NCI-H2196 (cell line): ENCODE data around the gene MYO5B.
A peak's percentile ranks its signal among the peaks of the same experiment; 100 is the strongest.

Experiments used
- DNase-seq: peaks from one replicate; lab custom pipeline; 2025; ENCODE audit not compliant: unreplicated experiment; lab: John Stamatoyannopoulos, UW

Gene MYO5B

DNA sequence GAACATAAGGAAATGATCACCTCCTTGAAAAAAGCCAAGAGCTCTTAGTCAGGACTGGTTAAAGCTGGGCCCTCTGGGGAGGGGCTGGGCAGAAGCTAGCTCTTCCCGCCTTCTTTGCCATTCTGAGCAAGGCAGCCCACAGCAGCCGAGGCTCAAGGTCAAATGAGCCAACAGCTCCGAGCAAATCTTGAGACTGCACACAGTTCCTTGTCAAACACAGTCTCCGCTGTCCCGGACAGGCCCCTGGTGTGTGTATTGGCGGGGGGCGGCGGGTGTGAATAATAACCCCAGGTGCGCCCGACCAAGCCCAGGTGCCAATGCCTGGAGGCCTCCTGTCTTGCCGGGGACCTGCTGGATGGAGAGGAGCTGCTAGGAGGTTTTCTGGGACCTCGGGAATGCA, 335.2 kb downstream of the MYO5B start:
- no peak for DNase-seq

DNA sequence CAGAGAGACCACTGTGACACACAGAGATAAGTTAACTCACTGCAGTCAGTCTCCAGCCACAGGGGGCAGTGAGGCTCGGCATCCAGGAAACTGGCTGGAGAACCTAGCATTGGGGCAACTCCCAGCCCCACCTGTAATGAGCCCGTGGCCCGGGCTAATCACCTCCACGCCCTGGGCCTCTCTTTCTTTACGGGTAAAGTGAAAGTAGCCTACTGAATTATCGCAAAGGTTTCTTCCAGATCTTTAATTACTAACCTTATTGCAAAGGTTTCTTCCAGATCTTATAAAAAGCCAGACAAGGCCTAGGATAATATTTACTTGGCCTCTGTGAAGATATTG, 336.0 kb downstream of the MYO5B start:
- no peak for DNase-seq

DNA sequence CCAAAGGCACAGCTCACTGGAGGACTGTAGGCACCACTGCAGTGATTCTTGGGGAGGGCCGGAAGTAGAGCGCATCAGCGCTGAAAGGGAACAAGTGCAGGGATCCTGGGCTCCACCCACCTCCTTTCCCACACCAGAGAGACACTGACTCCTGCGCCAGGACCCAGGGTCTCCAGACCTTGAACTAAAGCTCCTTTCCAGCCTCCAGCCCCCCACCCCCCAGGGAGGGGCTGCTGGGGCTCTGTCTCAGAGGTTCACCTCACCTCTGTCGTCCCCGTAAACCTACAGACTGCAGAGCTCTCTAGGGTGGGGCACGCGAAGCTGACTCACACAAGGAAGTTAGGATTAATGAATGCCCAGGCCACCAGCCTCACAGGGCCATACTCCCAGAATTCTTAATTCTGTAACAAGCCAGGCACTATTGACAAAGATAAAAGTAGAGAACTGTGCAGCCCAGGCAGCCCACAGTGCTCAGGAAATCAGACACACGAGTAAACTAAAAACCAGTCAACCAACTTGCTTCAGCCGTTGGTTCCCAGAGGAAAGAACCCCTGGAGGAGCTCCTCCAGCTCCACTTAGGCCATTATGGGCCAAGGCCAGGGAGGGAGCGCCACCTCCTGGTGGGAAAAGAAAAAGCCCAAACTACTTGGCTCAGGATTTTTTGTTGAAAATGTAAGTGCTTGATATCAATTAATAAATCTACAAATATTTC, 336.5 kb downstream of the MYO5B start:
- peak; percentile 76 for DNase-seq

DNA sequence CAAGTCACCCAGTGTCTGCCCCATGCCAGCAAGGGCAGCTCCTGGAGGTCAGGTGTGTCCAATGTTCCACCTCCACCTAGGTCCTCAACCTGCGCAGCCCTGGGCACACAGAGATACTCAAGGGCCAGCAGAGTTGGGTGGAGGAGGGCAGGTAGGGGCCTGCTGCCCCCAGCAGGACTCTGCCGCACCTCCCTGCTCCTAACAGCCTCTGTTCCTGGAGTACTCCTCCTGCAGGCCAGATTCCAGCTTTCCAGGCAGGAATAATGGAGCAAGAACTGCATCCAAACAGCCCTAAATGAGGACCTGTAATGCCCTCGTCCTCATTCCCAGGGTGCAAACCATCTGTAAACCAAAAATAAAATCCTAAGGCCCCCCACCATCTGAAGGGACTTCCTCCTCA, 337.2 kb downstream of the MYO5B start:
- no peak for DNase-seq

DNA sequence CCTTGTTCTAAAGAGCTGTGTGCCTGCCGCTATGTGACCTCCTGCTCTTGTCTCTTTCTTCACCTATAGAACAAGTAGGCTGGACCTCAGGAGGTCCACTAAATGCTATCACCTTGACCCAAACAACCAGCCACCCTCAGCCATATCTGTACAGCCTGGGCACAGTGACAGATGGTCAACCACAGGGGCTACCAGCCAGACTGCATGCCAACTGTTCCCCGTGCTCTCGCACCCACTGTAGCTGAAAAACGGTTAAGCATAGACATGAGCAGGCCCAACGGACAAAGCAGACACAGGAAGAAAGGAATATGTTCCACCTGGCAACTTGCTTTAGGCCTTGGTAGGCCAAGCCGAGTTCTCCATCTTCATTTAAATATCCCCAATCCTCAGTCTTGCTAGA, 338.5 kb downstream of the MYO5B start:
- no peak for DNase-seq

DNA sequence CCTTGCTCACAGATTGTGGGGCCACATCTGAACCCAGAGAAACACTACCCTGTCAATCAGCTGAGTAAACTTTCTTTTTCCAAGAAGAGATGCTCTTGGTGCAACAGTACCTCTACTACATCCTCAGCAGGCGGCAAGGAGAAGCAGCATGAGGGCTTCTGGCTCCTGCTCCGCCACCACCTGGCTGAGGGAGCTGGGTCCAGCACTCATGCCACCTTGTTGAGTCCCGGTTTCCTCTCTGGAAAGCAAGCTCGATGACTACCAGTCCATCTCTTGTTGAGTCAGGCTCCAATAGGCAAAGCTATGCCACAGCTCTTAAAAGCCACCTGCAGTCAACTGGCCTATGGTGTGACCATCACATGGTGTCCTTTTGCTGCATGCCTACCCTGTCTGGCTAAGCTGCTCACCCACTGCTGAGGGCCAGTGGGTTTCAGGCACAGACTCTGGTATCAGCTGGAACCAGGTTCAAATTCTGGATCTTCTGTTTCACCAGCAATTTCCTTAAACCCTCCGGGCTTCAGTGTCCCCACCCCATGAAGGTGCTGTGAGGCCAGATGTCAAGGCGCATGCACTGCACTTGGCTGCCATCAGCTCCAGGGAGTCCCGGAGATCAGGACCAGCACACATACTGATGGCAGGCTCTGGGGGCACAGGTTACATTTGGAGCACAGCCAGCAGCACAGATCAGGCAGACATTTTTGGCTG, 339.1 kb downstream of the MYO5B start:
- no peak for DNase-seq

DNA sequence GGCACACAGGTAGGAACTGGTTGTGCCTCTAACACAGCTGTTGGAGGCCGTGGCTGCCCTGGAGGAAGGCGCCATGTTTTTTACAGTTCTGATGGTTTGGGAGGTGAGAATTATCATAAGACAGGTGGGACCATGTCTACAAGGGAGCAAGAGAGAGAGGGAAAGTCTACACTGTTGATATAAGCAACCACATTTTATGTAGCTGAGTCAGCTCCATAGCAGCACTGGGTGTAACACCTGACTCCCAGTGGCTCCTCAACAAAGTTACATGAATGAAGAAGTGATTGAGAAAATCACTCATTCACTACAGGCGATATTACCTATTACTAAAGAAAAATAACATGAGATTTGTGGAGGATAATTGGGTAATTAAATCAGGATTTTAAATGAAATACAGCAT, 340.3 kb downstream of the MYO5B start:
- DNase-seq: no peak

DNA sequence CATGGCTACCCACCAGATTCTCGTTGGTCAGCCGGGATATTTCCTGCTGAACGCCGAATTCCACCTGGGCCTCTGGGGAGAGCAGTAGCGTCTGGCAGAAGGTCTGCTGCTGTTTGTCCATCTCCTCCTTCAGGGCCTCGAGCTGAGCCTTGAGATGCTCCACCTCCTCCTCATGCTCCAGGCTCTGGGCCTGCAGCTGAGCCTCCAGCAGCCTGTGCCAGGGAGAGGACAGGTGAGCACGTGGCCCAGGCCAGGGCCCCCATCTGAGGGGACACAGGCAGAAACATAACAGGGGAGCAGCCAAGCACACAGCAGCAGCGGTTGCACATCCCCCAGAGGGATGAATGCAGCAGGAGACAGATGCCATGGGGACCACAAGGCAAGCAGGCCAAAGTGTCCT, 341.5 kb downstream of the MYO5B start:
- DNase-seq: no peak

DNA sequence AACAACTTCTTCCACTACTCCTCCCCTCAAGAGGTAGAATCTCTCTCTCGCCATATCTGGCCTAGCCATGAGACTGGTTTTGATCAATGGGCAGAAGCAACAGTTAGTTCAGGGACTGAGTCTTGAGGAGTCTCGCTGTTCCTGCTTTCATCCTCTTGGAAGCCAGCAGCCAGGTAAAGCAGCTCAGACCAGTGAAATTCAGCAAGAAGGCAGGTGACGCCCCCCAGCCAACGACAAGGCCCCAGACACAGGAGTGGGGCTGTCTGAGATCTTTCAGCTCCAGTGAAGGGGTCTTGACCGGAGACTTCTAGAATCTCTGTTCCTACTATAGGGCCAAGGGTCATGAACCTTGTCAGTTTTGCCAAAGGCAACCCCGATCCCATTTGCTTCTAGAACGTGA, 341.9 kb downstream of the MYO5B start:
- no peak for DNase-seq

DNA sequence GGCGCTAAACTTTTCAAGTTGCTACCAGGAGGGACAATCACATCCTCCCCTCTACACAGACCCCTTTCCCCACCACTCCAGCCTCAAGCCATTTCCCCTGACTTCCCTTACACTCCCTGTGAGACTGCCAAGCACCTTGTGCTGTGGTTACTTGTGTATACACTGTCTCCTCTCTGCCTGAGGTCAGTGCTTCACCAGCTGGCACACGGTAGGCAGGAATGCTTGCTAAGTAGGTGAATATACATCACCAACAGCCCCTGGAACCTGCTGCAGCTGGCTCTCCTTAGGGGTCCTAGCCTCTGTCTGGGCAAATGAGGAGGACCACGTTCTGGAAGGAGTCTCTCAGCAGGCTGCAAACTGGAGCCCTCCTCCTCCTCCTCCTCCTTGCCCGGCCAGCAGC, 343.3 kb downstream of the MYO5B start:
- peak; percentile 45 for DNase-seq

DNA sequence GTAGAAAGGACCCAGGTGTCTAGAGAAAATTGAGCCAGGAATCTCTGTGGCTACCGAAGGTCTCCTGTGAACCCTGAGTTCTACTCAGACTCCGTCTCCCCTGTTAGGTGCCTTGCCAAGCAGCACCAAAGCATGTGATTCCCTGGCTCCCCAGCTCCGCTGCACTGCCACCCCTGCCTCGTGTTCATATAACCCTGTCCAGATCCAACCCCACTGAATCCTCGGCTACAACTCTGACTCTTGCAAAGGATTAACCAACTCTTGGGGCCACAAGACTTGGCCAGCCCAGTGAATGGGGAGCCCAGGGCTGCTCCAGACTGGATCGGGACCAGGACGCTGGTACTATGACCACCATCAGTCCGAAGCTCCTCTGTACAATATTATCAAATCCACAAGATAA, 344.3 kb downstream of the MYO5B start:
- DNase-seq: no peak

DNA sequence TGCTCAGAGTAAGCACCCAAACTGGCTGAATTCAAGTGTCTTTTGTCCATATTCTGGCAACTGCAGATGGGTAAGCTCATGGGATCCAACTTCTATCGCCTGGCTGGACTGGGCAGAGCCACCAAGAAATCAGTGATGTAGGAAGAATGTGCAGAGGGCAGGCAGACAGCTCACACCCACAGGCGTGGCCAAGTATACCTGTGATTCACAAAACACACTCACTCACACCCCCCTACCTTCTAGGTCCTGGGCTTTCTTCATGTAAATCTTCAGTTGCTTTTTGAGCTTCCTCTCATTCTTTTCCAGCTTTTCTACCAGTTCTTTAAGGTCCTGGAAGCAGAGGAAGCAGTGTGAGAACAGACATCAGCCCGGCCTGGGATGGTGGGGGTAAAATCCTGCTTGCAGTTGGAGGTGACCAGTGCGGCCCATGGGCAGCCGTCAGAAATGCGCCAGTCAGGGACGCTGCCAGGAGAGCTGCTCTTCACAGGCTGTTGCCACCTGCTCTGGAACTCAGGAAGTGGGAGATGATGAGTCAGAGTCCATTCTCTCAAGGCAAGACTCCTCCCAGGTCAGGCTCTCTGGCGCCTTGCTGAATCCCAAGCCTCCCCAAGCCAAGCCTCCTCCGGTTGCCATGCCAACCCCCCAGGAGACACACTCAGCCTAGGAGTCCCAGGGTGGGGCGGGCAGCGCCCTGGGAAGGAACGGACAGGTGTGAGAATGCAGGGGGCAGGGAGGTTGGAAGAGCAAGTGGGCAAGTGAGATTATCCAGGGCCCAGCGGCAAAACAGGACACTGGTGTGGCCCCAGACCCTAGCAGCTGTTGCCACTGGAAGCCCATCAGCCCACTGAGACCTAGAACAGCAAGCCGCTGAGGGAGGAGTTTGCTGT, 345.4 kb downstream of the MYO5B start:
- DNase-seq: peak; percentile 96

DNA sequence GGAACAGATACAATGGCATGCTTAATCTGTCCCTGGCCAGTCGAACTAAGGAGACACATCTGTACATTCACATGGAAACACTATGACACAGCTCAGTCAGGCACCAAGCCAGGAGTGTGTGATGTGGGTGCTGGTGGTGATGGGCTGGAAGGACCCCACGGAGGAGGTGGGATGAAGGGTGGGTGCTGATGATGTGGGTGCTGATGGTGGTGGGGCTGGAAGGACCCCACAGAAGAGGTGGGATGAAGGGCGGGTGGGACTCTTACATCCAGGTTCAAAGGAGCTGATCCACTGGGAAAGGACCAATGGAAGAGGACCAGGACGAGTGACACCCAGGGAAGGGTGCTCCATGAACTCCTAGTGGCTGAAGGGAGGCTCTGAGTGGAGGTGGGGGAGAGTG, 346.8 kb downstream of the MYO5B start:
- DNase-seq: no peak

DNA sequence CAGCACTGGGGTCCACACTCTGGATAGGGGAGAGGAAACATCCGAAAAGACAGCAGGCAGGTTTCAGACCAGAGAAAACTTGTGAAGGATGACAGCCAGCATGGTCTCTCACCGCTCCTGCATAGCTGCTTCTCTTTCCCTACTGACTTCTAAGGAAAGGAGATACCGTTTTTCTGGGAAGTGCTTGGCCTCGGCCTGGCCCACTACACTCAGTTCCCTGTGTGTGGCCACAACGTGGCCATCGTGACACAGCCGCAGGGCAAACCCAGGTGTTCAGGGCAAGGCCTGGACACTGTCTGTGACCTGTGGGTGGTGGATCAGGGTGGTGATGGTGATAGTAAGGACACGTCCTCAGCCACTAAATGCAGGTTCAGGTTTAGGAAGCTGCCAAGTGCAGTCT, 347.4 kb downstream of the MYO5B start:
- no peak for DNase-seq

DNA sequence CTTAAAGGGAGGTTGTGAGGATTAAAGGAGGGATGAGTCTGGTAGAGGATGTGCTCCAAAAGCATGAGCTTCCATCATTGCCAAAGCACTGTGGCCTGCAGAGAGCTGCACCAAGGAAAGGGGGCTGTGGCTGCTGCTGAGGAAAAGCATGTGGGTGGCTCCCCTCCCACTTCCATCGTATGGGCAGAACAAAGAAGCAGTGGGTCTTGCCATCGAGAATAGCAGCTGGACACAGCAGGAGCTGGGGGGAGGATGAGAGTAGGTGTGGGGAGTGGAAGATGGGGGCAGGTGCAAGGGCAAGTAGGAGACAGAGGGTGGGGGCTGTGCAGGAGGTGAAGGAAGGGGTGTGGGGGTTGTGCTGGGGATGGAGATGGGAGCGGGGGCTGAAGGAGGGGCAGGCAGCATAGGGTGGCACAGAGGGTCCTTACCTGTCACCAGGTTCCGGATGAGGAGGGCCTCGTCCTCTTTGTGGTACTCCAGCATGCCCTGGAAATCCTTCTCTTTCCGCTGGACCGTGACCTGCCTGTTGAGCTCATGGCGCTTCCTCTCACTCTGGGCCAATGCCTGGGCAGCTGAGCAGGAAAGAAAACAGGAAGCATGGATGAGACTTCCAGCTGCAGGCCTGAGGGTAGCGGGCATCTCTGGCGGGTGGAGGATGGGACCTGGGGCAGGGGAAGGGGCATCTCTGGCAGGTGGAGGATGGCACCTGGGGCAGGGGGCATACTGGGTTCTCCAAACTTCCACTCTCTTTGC, 348.1 kb downstream of the MYO5B start:
- DNase-seq: no peak

DNA sequence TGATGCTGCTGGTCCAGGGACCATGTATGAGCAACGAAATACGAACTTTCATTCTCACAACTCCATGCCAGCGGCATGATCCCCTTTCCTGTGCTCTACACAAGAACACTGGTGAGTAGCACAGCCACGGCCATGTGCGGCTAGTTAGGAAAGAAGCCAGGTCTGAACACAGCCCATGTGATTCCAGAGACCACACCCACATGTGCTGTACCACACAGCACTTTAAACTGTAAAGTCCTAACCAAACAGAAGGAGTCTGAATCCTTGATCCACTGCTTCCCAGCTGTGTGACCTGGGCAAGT, 348.6 kb downstream of the MYO5B start:
- DNase-seq: no peak

DNA sequence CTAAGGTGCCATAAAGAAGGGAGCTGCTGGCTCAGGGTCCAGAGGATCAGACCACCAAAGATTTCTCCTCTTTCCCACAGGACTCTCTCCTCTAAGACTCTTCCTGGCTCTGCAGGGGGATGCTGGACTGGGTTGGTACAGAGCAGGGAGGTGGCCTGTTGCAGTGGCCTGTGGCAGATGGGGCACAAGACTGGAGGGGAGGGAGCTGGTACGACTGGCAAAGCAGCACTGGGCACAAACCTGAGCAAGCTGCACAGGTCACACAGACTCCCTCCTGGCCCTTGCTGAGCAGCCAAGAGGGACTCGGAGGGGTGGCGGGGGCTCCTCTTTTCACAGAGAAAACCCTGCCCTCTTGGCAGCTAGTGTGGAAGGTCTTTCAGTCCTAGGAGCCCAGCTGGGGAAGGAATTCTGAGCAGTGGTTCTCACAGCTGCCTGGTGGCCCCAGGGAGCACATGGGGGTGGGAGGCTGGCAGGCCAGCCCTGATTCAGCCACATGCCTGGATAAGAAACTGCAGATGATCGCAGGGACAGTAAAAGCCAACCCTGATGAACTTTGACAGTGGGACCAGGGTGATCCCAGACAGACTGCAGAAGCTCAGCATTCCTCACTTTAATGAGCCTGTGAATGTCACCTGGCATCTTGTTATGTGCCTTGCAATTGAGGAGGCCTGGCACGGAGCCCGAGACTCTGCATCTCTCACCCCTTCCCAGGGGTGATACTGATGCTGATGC, 349.2 kb downstream of the MYO5B start:
- DNase-seq: no peak

DNA sequence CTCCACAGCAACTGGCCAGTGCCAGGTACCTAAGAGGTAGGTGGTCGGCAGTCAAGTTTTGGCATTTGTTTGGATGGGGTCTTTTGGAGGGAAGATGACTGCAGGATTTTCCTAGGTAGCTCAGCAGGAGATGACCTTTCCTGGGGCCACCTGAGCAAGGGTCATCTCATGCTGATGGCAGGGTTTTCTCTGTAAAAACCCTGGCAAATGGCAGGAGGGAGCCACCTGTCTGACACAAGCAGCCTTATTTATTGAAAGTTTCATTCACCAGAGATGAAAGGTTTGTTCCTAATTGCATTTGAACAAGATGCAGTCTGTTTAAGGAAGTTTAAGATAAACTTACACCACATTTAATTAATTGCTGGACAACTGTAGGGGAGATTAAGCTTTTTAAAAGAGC, 350.0 kb downstream of the MYO5B start:
- no peak for DNase-seq

DNA sequence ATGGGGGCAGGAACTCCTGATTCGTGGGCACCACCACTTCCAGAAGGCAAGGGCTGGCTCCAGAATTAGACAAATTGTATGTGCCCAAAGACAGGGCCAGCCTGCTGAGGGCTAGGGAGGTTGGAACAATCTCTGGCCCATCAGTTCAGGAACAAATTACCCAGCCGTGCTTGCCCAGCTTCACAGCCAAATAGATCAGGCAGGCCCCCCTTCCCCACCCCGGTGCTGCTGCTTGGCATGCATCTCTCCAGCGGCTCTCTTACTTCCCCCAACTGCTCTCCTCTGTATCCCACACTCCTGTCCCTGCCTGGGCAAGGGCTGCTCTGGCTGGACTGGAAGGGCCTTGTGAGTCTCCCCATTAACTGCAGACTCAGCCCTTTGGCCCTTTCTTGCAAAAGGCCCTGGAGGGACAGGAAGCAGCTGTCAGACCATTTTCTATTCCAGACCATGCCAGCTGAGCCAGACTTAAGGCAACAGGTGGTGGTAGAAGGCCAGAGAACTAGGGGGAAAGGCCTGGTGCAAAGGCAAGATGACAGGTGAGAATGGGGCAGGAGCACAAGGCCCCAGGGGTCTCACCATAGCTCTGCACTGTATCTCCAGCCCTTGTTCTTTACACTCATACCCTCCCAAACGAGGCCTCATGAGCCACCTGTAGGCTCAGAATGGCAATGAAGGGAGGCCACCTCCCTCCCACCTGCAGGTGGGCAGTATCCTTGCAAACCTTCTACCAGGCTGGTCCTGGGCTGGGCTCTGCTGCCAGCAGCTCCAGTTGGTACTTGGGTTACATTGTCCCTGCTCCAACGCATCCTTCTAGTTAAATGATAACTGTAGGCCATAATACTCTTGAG, 350.9 kb downstream of the MYO5B start:
- DNase-seq: no peak

DNA sequence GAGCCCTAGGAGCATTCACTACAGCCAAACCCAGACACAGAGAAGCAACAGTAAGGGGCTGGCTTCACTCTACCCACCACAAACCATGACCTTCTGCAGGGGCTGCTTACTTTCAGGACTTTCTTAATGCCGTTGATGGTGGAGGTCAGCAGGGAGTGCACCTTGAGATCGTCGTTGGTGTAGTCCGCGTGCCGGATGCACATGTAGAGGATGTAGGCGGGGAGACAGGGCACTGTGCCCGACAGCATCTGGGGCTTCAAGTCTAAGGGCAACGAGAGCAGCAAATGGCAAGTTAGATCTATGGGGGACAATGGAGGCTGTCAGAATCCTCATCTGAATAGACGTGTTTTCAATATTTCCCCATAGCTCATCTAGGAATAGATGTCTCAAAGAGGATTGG, 351.8 kb downstream of the MYO5B start:
- DNase-seq: no peak
